GM12891 (cell line): Measurements from ENCODE around the gene SIM2.

Experiments
- DNase-seq: peaks from one replicate; pipeline ENCODE4 v3.0.0; 2011; ENCODE audit warnings: low spot score; ENCODE audit not compliant: insufficient read length
- FAIRE-seq: peaks from 2 replicates; lab custom pipeline; 2011; peaks lifted over from hg19 to GRCh38; lab: Jason Lieb, UNC
- PAX5 ChIP-seq: IDR thresholded peaks from 2 replicates; pipeline ENCODE4 v1.6.1; 2011; ENCODE audit warnings: low read length, moderate library complexity, mild to moderate bottlenecking; ENCODE audit not compliant: insufficient read depth, severe bottlenecking
- POLR2A ChIP-seq: IDR thresholded peaks from 2 replicates; pipeline ENCODE4 v1.6.1; 2011; ENCODE audit warnings: low read depth, low read length, control low read depth
- POLR2AphosphoS5 ChIP-seq: IDR thresholded peaks from 2 replicates; pipeline ENCODE4 v1.6.1; 2011; ENCODE audit warnings: low read depth, low read length, control low read depth
- POU2F2 ChIP-seq: IDR thresholded peaks from 2 replicates; pipeline ENCODE4 v1.6.1; 2011; ENCODE audit warnings: low read depth, mild to moderate bottlenecking, control low read depth, low read length, moderate library complexity
- SPI1 ChIP-seq: IDR thresholded peaks from 2 replicates; pipeline ENCODE4 v1.6.1; 2011; ENCODE audit warnings: low read depth, low read length, control low read depth
- TAF1 ChIP-seq: IDR thresholded peaks from 2 replicates; pipeline ENCODE4 v1.6.1; 2011; ENCODE audit warnings: low read depth, low read length, control low read depth

SIM2 gene

DNA sequence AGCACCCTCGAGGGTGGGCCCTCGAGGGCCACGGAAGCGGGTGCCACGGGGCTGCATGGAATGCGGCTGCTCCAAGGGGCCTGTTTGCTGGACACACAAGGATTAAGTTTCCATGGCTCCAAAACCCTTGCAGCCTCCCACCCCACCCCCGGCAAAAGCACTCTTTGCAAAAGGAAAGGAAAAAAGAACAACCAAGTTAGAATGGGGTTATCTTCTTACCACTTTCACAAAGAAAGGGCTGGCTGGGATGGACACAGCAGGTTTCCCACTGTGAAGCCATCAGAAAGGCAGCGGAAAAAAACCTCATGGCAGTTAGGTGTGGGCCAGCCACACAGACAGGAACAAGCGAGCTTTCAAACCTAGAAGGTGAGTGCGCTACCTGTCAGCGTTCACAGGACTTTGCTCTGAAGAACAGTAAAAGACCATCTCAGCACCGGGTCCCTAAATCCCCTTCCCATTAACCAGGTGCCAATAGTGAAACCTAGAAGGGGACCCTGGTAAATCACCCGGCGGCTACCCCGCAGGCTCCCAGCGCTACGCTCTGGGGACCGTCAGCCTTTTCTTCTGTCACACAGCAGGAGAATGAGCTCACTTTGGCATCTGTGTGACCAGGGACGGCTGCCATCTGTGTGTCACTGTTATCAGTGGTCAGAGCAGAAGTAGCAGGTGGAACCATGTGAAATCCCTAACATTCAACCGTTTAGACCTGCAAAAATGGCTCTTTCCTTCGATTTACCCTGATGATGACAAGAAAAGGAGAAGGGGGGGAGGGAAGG, 93.0 kb downstream of the SIM2 start:
- TF ChIP-seq POLR2A = no peak
- no peak for TF ChIP-seq PAX5
- TF ChIP-seq POU2F2 = no peak
- TF ChIP-seq POLR2AphosphoS5 = no peak
- no peak for TF ChIP-seq SPI1
- no peak for TF ChIP-seq TAF1
- no peak for FAIRE-seq
- no peak for DNase-seq

DNA sequence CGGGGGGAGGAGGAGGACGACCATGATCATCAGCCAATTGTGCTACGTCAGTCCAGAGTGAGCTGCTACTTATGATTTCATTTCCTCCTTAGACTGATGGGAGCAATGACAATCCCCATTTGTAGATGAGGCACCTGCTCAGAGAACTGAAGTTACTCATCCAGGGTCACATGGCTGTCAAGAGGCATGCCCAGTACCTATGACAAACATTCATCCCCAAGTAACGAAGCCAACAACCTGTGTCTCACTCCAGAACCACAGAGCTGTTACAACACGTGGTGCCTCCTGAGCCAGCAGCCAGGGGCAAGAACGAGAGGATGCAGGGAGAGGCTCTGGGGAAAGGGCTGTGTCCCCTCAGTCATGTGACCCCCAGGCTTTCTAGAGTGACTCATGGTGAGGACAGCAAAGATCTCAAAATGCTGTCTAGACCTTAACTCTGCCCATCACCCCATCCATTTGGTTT, 93.6 kb downstream of the SIM2 start:
- no peak for DNase-seq
- no peak for FAIRE-seq
- TF ChIP-seq POLR2AphosphoS5 = no peak
- no peak for TF ChIP-seq PAX5
- TF ChIP-seq TAF1 = no peak
- TF ChIP-seq POLR2A = no peak
- no peak for TF ChIP-seq SPI1
- no peak for TF ChIP-seq POU2F2

- no peak for TF ChIP-seq SPI1
- DNase-seq (no peak), FAIRE-seq (no peak)
Measured at GRCh38 chr21:36796070-36796469, 97.2 kb downstream of the SIM2 start.

GRCh38 chr21:36798491-36798890, 99.6 kb downstream of the SIM2 start:
- FAIRE-seq = no peak
- TF ChIP-seq POLR2A (no peak), TAF1 (no peak), POU2F2 (no peak)
- no peak for DNase-seq
